ENCODE results near the gene SLC26A1.
A peak's percentile ranks its signal among the peaks of the same experiment; 100 is the strongest.

Gene SLC26A1

DNA sequence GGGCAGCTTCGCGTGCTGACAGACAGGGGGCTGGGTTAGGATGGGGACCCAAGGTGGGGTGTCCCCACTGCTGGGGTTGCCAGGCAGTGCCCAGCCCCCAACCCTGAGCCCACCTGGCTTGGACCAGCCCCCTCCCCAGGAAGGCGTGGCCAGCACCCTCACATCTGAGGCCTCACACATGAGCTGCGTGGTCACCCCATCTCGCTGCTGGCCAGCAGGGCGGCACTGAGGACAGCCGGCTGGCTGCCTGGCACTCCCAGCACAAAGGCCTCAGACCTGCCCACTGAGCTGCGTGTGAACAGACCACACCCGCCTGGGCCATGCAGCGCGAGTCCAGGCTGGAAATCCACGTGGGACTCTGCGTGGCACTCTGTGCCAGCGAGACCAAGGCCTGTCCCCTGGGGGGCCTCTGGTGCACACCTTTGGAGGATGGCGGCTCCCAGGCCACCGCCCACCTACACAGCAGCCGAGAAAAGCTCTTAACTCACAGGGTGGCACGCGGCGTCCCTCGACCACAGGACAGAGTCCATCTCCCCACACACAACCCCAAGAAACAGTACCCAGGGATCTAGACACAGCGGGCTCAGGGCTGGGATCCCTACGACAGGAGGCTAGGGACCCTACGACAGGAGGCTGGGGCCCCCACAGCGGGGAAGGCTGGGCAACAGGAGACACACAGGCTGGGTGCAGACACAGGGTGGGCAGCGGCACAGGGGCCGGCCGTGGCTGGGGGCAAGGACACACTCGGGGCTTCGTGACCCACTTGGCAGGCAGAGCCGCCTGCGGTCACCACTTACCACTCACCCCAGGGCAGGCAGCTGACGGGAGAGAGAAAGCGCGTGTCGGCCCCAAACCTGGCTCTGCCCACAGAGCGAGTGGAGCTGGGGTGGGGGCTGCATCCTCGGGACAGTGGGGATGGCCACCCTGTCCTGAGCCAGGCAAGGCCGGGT lies 29.7 kb downstream of the SLC26A1 start:
- DNase-seq (ENCODE audit: insufficient read length) (no peak), FAIRE-seq (no peak)
- TF ChIP-seq POLR2AphosphoS5 (IDR thresholded peaks at IDR 0.05; ENCODE audit: low read depth, low read length), result no peak
- no peak for TF ChIP-seq TAF1 (IDR thresholded peaks at IDR 0.05; ENCODE audit: borderline replicate concordance, low read depth, low read length)
- no peak for TF ChIP-seq POLR2A (IDR thresholded peaks at IDR 0.05; ENCODE audit: low read depth, low read length)

DNA sequence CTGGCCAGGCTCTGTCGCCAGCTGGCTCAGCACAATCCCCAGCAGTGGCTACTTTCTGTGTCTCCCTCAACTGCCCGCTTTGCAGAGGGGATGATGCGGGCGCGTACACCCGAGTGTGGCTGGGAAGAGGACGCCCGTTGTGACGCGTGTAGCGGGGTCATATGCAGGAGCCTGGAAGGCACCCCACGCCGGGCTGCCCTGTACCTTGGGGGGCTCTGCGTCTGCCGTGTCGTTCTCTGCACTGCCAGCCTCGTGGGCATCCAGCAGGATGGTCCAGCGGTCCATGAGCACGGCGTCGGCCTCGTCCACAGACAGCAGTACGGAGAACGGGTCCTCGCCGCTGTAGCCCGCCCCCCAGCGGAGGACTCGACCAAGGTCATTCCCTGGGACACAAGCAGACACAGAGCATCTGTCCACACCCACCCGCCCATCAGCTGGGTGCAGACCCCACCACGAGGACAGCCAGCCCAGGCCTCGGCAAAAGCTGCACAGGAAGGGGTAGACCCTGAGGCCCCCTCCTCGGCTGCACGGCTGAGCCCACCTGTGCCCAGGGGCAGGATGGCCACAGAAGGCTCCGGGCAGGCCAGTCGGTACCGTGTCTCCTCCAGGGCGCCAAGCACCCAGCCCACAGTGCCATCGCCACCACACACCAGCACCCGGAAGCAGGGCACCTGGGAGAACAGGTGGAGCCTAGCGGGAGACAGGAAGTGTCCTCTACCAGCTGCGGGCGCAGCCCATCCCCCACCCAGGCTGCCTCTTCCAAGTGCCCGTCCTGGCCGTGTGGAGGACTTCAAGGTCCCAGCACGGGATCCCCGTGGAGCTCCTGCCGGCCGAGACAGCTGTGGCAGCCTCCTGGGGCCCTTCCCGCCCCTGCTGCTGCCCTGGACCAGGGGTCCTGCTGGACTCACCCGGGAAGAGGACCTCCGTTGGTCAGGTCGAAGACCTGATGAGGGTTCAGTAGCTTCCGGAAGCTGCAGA lies 30.7 kb downstream of the SLC26A1 start:
- TF ChIP-seq TAF1 (IDR thresholded peaks at IDR 0.05; ENCODE audit: borderline replicate concordance, low read depth, low read length) (no peak), POLR2AphosphoS5 (IDR thresholded peaks at IDR 0.05; ENCODE audit: low read depth, low read length) (no peak), POLR2A (IDR thresholded peaks at IDR 0.05; ENCODE audit: low read depth, low read length) (no peak)
- FAIRE-seq (no peak), DNase-seq (ENCODE audit: insufficient read length) (no peak)

DNA sequence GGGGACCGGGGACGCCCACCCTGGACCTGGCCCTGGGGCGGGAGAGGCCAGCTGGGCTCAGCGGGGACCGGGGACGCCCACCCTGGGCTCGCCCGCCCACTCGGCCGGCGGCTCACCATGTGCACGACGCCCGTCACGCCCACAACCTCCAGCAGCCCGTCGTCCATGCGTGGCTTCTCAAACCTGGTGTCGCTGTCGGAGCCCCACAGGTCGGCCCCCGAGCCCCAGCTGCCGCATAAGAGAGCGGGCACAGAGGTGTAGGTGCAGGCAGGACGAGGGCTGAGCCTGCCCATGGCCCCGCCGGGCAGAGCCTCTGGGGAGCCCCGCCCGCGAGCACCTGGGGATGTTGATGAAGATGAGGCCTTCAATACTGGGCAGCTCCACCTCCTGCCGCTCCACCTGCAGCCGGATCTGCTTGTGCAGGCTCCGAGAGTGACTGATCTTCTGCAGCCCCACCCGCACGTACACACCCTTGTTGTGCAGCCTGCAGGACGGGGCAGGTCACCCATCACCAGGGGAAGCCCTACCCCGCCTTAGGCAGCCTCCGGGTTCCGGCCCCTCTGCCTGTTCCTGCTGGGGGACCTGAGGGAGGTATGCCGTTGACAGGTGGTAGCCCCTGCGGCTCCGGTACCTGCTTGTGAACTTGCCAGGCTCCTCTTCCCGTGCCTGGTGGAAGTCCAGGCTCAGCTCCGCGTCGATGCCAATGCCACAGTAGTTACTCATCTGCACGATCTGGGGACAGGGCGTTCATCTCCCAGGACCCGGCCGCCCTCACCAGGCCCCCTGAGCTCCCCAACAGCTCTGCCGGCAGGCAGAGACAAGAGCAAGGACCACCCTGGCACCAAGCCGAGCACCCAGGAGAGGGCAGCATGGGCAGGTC lies 31.6 kb downstream of the SLC26A1 start:
- no peak for FAIRE-seq
- DNase-seq (ENCODE audit: insufficient read length), result no peak
- TF ChIP-seq POLR2AphosphoS5 (IDR thresholded peaks at IDR 0.05; ENCODE audit: low read depth, low read length), result no peak
- TF ChIP-seq TAF1 (IDR thresholded peaks at IDR 0.05; ENCODE audit: borderline replicate concordance, low read depth, low read length), result no peak
- no peak for TF ChIP-seq POLR2A (IDR thresholded peaks at IDR 0.05; ENCODE audit: low read depth, low read length)

DNA sequence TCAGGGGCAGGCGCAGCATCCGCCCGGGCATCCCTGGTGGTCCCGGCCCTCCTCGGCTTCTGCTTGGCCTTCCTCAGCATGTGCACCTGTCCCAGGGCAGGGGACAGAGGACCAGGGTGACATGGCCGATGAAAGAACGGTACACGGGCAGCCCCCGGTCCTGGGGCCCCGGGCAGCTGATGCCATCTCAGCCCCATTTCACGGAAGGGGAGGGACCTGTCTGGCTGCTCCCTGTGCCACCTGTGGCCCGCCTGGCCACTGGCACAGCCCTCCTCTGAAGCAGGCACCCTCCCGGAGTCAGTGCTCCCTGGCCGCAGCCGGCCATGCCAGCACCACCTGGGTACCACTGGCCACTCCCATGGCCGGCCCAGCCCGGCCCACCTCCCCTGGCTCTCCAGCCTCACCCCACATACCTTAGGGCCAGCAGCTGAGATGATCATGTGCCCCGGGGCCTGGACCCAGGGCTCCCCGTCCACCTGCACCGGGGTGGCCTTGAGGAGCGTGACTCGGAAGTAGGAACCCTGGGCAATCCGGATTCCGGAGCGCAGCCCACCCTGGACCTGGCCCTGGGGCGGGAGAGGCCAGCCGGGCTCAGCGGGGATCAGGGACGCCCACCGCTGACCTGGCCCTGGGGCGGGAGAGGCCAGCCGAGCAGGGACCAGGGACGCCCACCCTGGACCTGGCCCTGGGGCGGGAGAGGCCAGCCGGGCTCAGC lies 32.4 kb downstream of the SLC26A1 start:
- no peak for DNase-seq (ENCODE audit: insufficient read length)
- TF ChIP-seq POLR2AphosphoS5 (IDR thresholded peaks at IDR 0.05; ENCODE audit: low read depth, low read length) (no peak), POLR2A (IDR thresholded peaks at IDR 0.05; ENCODE audit: low read depth, low read length) (no peak), TAF1 (IDR thresholded peaks at IDR 0.05; ENCODE audit: borderline replicate concordance, low read depth, low read length) (no peak)
- FAIRE-seq, result no peak

DNA sequence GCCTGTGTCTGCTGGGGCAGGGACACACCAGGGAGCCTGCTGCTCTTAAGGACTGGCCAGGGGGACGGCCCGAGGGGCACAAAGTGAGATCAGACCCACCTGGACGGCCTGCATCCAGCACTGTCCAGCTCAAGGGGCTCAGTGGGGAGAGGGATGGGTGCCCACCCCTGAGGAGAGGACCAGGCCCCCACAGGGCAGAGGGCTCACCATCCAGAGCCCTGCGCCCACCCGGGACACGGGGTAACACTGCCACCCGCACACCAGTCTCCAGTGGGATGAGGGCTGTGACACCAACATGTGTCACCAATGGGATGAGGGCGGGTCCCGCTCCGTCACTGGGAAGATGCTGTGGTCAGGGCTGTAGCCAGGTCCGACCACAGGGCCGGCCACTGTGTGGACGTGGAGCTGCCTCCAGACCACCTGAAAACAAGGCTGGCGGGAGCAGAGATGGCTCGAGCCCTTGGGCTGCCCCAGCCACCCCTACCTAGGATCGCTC lies 33.0 kb downstream of the SLC26A1 start:
- DNase-seq (ENCODE audit: insufficient read length) (no peak), FAIRE-seq (no peak)
- TF ChIP-seq POLR2A (IDR thresholded peaks at IDR 0.05; ENCODE audit: low read depth, low read length), result no peak
- no peak for TF ChIP-seq TAF1 (IDR thresholded peaks at IDR 0.05; ENCODE audit: borderline replicate concordance, low read depth, low read length)
- no peak for TF ChIP-seq POLR2AphosphoS5 (IDR thresholded peaks at IDR 0.05; ENCODE audit: low read depth, low read length)

DNA sequence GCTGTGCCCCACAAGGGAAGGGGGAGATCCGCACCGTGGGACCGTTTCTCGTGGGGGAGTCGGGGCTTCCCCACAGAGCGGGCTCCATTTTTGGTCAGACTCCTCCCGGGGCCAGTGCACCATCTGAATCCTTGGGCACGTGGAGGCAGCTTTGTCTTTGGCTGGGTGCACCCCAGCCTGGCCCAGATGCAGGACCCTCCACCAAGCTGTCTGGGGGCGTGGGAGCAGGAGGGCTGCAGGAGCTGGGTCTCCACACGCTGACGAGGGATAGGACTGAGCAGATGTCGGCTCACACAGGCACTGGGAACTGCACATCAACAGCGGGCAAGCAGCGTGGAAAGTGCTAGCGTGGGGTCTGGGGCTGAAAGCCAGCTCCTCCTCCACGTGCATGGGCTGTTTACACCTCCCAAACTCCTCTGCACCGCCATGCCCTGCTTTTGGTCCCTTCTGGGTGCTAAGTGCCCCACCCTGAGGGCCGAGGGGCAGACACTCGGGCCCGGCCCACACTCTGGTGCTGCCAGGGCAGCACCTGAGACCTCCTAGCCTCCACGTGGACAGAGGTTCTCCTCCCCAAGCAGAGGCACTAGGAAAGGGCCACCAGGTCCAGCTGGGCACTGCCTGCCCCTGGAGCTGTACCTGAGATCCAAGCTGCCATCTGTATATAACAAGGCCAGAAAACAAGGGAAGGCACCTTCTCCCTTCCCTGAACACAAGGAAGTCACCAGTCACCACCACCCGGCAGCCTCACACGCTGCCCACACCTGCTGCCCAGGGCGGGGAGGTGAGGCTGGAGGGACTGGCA lies 33.7 kb downstream of the SLC26A1 start:
- FAIRE-seq (no peak), DNase-seq (ENCODE audit: insufficient read length) (no peak)
- TF ChIP-seq TAF1 (IDR thresholded peaks at IDR 0.05; ENCODE audit: borderline replicate concordance, low read depth, low read length) (no peak), POLR2AphosphoS5 (IDR thresholded peaks at IDR 0.05; ENCODE audit: low read depth, low read length) (no peak), POLR2A (IDR thresholded peaks at IDR 0.05; ENCODE audit: low read depth, low read length) (no peak)

DNA sequence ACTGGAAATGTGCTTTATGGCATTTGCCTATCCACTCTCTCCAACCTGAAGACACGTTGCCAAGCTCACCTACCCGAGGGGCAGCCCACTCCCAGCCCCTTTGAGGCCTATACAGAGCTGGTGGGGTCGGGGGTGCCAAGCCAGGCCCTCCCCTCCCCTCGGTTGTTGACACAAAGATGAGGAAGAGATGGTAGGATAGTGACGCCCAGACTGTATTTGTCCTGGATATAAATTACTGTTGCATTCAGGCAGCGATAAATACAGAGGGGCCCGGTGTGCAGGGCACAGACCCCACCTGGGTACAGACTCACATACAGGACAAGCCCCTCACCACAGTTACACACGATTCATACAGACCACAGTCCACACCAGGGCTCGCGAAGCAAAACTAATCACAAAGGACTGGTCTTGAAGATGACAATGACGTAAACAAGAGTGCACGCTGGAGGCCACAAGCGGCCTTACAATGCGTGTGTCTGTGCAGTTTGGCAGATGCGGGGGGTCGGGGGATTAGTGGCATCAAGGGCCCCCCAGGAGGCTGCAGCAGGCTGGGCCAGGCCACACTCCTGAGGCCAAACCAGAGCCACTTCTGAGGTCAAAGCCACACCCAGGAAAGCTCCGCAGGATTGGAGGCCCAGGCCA lies 34.4 kb downstream of the SLC26A1 start:
- no peak for TF ChIP-seq POLR2A (IDR thresholded peaks at IDR 0.05; ENCODE audit: low read depth, low read length)
- no peak for TF ChIP-seq POLR2AphosphoS5 (IDR thresholded peaks at IDR 0.05; ENCODE audit: low read depth, low read length)
- TF ChIP-seq TAF1 (IDR thresholded peaks at IDR 0.05; ENCODE audit: borderline replicate concordance, low read depth, low read length), result no peak
- FAIRE-seq (no peak), DNase-seq (ENCODE audit: insufficient read length) (no peak)

DNA sequence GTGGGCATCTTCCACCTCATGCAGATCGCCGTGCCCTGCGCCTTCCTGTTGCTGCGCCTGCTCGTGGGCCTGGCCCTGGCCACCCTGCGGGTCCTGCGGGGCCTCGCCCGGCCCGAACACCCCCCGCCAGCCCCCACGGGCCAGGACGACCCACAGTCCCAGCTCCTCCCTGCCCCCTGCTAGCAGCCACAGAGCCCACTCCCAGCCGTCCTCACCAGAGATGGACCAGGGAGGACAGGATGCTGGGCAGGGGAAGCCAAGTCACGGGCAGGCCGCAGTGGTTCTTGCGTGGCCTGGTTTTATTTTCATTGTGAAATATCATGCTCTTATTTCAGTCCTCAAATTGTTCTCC lies 34.9 kb downstream of the SLC26A1 start:
- no peak for FAIRE-seq
- TF ChIP-seq TAF1 (IDR thresholded peaks at IDR 0.05; ENCODE audit: borderline replicate concordance, low read depth, low read length) (no peak), POLR2A (IDR thresholded peaks at IDR 0.05; ENCODE audit: low read depth, low read length) (no peak), POLR2AphosphoS5 (IDR thresholded peaks at IDR 0.05; ENCODE audit: low read depth, low read length) (no peak)
- DNase-seq (ENCODE audit: insufficient read length), result peak; percentile 8
